WI38 (cell line): ENCODE results near the gene PRKCE.

Source experiments
- H3K4me3 ChIP-seq: 2 replicates; pipeline ENCODE4 v1.5.1; 2011; ENCODE audit warnings: low read depth, mild to moderate bottlenecking, control low read depth, low read length
- TF ChIP-seq, protein P1 (sequence below): IDR thresholded peaks from 2 replicates; pipeline ENCODE4 v1.5.1; 2012; ENCODE audit warnings: low read depth, mild to moderate bottlenecking, control low read depth, low read length

The PRKCE gene

DNA sequence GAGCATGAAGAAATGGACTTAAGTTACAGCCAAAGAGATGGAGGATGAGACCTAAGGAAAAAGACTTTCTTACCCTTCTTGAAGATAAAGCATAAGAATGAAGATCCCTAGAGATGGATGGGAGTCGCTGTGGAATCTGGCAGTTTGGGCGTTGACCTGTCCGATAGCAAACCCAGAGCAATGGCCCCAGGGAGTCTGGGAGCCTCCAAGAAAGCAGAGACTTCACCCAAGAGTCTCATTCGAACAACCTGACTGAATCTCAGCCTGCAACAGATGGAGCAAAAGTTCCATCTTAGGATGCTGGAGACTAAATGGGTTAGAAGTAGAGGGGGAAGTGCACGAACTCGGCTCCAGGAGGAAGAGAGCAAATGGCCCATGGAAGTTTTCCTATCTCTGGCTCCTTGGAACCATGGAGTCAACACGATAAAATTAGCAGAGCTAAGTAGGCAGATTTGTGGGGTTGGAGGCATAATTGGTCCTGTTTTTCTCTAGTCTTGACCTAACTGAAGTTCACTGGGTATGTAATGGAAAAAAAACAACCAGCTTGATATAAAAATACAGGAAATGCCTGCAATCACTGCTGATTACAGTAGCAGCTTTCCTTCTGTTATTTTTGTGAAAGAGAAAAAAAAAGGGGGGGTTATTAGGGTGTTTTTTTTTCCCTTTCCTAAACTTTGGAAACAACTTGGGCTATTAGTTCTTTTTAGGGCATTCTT is 467.3 kb downstream of the PRKCE start:
- H3K4me3 ChIP-seq: no peak overlapping the region
- TF ChIP-seq, protein P1, sequence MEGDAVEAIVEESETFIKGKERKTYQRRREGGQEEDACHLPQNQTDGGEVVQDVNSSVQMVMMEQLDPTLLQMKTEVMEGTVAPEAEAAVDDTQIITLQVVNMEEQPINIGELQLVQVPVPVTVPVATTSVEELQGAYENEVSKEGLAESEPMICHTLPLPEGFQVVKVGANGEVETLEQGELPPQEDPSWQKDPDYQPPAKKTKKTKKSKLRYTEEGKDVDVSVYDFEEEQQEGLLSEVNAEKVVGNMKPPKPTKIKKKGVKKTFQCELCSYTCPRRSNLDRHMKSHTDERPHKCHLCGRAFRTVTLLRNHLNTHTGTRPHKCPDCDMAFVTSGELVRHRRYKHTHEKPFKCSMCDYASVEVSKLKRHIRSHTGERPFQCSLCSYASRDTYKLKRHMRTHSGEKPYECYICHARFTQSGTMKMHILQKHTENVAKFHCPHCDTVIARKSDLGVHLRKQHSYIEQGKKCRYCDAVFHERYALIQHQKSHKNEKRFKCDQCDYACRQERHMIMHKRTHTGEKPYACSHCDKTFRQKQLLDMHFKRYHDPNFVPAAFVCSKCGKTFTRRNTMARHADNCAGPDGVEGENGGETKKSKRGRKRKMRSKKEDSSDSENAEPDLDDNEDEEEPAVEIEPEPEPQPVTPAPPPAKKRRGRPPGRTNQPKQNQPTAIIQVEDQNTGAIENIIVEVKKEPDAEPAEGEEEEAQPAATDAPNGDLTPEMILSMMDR: no peak

DNA sequence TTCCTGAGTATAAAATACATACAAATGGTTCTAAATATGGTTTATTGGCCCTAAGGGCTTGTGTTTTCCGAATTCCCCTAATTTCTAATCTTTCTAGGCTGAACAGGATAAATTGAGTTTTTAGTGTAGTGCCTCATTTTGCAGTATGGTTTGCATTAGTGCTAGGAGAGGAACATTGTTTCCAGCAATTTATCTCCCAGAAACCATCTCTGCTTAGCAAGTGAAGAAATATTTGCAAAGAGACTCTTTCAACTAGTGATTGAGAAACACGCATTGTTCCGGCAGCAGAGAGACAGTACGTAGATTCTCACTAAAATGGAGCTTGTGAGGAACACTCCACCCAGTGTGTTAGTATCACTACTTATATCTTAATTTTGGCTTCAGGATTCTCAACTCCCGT is 468.0 kb downstream of the PRKCE start:
- H3K4me3 ChIP-seq: no peak overlapping the region
- TF ChIP-seq, protein P1: no peak

DNA sequence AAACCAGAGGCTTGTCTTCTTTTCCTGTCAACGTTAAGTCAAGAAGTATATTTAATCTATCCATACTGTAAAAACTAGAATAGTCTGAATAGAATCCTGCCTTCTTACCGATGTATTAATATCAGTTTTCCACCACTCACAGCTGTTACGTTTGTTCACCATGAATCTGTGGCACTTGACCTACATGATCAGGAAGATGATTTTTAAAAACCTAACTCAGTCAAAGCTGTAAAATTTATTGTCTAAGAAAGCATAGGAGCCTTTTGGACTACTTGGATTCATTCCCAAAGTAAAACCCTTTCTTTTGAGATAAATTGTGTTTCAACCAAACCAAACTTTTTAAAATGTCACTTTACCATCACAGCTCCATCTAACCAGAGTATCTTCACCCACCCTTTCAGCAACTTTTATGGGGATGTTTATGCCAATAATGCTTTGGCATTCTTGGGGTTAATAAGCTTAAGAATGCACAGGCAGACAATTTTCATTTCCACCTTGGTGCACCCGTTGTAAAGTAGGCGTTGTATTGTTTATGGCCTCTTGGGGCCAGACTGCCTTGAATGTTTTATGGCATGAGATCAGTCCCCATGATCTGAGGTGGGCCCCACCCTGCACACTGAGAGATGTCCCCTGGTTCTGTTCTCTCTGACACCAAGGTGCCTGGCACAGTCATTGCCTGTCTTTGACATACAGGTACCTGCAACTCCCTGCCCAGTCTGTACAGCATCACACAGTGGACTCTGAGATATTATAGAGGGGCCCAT is 469.5 kb downstream of the PRKCE start:
- TF ChIP-seq, protein P1: no peak
- H3K4me3 ChIP-seq: no peak overlapping the region

DNA sequence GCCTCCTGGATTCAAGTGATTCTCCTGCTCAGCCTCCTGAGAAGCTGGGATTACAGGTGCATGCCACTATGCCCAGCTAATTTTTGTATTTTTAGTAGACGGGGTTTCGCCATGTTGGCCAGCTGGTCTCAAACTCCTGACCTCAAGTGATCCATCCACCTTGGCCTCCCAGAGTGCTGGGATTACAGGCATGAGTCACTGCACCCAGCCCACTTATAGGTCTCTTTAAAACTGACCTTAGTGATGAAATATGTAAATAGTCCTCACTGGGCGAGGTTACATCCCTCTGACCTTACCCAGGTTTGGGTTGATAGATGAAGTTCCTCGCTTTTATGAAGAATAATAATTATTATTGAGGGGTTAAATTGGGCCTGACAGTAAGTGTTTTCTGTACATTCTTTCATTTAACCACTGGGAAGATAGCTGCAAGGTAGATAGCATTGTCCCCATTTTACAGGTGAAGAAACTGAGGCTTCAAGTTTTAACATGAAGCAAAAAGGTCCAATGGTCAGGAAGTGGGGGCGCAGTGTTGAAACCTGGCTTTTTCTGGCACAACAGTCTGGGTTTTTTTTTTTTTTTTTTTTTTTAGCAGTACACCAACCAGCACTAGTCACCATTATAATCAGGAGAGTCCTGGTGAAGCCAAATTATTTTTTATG is 471.0 kb downstream of the PRKCE start:
- H3K4me3 ChIP-seq: no peak overlapping the region
- TF ChIP-seq, protein P1: no peak

DNA sequence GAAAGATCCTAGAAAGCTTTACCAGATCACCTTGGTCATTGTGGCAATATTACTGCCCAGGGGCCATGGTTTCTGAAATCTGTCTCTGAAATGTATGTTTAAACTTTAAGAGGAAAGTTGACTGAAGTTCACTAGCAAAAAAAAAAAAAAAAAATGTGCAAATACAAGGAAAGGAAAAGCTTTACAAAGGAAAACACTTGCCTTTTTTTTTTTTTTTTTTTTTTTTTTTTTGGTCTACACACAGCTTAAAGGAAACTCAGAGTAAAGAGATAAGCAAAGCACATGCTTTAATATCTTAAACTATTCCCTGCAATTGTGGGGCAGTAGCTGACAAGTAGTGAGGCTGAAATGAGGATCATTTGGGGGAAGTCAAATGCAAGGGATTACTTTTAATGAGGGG is 471.5 kb downstream of the PRKCE start:
- no peak overlapping the region for H3K4me3 ChIP-seq
- TF ChIP-seq, protein P1: no peak

DNA sequence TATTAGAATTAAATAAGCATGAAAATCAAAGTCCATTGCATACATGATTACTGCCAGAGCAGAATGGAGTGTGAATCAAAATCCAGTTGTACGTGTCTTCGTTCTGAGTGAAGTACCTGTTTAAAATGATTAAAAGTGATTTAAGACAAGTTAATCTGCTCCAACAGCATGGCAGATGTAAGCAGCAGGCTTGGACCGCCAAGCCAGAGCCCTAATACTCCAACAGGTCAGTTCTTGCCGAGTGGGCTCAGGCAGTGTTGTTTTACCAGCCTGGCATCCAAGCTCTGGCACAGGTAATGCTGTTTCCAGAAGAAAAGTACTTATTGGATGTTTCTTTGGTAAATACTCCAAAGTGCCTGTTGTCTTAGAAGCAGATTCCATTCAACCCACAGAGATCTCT is 474.3 kb downstream of the PRKCE start:
- H3K4me3 ChIP-seq: no peak overlapping the region
- TF ChIP-seq, protein P1: no peak

DNA sequence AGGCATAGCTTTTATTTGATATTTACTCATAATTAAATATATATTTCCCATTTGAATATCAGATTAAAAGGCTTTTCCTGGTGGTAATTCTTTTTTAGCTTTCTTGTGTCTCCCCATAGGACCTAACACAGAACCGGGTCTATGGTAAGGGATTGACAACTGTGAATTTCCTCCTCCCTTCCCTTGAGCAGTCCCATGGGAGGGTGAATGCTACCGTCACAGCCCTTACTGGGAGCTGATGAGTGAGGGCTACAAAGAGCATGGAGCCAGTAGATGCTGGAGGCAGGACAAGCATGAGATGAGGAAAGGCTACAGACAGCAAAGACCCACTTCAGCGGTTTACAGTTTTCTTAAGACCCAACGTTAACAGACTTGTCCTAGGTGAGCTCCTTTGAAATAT is 475.1 kb downstream of the PRKCE start:
- TF ChIP-seq, protein P1: no peak
- H3K4me3 ChIP-seq: no peak overlapping the region
